NCI-H510A treated with DMSO at 0.1 percent for 48 hours (cell line): Measurements from ENCODE around the gene BICDL1.
"Not testable (repeated sequence)": the region's sequence is repeated elsewhere in the genome, so short reads cannot be mapped to it uniquely, and the experiment has no call there.

Experiments used
- DNase-seq: peaks from one replicate; lab custom pipeline; 2025; lab: John Stamatoyannopoulos, UW

Gene BICDL1, protein sequence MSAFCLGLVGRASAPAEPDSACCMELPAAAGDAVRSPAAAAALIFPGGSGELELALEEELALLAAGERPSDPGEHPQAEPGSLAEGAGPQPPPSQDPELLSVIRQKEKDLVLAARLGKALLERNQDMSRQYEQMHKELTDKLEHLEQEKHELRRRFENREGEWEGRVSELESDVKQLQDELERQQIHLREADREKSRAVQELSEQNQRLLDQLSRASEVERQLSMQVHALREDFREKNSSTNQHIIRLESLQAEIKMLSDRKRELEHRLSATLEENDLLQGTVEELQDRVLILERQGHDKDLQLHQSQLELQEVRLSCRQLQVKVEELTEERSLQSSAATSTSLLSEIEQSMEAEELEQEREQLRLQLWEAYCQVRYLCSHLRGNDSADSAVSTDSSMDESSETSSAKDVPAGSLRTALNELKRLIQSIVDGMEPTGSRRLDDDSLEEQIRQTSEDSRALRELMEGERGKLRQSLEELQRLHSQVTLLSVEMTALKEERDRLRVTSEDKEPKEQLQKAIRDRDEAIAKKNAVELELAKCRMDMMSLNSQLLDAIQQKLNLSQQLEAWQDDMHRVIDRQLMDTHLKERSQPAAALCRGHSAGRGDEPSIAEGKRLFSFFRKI

DNA sequence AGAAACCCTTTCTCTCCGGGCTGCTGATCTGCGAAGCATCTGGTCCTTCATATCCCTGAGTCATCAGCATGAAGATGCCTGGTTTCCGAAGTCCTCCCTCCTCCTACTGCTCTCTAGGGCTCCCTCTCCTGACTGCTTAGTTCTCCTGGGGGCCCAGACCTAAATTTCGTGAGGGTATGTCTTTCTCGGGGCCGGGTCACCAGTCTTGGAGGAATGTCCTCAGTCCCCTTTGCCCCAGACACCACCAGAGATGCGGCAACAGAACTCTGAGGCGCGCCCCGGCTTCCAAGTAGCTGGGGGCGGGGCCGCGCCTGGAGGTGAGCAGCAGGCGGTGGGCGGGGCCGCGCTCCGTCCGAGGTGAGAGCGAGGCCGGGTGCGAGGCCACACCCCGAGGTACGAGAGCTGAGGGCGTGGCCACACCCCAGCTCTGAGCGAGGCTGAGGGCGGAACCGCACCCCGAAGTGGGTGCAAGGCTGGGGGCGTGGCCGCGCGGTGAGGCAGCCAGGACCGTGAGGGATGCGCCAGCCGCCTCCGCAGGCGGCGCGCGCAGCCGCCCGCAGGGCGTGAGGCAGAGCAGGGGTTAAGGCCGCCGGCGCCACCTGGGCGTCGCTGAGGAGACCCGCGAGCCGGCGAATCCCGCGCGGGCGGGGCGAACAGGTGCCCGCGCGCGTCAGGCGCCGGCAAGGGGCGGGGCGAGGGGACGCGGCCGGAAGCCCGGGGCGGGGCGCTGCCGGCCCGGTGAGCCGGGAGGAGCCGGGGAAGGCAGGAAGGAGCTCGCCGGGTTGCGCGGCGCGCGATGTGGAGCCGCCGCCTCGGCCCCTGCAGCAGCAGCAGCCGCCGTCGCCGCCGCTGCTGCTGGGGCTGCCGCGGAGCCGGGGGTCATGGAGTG lies at the start of gene BICDL1:
Gene BICDL1 (plus strand): TSS at position 765 of the 889 bp plus-strand sequence. CDS start 633 bp downstream, outside the sequence.
- DNase-seq, result peak; percentile 98

DNA sequence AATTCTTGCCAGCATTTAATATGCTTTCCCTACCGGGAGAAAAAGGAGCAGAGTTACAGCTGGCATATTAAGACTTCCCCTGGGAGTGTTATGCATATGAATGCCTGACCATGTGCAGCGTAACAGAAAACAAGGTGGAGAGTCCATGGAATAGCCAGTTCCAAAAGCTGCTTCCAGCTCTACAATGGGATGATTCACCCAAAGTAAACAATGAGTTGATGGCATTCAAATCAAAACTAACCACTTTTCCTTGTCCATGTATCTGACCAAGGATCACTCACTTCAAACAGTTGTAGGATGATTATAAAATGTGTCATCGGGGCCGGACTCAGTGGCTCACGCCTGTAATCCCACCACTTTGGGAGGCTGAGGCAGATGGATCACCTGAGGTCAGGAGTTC lies 48.1 kb upstream of the BICDL1 start:
- peak; percentile 10 for DNase-seq

DNA sequence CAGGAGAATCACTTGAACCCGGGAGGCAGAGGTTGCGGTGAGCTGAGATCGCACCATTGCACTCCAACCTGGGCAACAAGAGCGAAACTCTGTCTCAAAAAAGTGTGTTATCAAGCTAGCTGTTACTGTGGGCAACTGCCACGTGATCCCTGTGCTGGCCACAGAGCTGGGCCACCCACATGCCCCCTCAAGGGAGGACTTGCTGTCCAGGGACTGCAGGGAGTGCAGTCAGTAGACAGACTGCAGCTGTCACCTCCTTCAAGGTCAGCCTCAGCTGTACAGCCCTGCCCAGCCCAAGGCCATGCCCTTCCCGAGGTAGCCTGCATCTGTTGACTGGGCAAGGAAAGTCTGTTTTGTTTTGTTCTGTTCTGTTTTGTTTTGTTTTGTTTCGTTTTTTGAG lies 46.6 kb upstream of the BICDL1 start:
- DNase-seq, result no peak

DNA sequence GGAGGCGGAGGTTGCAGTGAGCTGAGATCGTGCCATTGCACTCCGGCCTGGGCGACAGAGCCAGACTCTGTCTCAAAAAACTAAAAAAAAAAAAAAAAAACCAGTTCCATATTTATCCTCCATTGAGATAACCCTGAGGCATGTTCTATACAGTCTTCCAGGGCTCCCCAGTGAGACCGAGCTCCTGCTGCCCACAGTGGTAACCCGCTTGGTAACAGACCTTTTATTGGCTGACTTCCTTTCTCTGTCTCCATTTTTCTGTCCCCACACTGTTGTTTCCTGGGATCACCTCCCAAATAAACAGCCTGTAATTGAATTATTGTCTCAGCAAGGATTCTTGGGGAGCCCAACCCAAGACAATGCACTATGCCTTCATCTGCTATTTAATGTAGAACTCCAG lies 42.8 kb upstream of the BICDL1 start:
- no peak for DNase-seq

DNA sequence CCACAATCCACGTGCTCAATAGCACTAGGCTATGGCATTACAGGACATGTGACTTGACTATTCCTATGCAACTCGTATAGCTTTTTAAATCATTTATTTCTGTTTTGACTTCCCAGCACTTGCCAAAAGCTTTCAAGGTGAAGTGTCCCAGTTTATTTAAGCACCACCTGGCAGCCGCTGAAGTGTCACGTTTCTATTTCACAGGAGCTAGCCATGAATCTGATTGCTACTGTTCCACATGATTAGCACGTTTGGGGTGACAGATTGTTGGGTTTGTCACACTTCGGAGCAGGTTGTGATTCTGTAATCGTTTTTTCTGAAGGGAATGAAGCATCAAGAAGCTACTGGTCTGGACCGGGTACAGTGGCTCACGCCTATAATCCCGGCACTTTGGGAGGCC lies 39.9 kb upstream of the BICDL1 start:
- DNase-seq, result peak; percentile 79

DNA sequence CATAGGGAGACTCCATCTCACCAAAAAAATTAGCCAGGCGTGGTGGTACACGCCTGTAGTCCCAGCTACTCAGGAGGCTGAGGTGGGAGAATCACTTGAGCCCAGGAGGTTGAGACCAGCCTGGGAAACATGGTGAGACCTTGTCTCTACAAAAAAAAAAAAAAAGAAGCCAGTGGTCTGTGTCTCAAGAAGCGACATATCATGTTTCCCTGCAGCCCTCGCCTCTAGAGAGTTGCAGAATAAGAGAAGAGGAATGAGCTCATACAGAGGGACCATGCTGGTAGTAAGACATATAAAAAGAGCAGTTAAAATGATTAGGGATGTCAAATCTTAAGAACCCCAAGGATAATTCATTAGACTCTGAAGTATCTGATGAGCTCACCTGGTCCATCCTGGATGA lies 39.4 kb upstream of the BICDL1 start:
- no peak for DNase-seq

DNA sequence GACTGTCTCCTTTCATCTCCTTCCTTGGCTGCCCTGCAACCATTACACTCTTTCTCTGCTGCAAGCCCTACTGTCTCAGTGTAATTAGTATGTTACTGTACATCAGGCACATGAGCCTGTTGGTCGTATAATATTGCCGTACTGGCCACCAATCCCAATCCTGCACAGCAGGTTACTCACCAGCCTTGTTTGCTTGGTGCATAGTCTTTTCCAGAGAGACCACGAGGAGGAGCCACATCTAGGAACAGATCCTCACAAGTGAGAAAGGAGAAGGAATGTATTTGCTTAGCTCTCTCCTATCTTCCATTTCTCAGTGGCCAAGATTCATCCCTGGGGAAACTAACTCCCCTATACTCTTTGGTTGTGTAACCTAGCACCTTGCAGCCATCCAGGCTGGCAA lies 33.0 kb upstream of the BICDL1 start:
- no peak for DNase-seq

DNA sequence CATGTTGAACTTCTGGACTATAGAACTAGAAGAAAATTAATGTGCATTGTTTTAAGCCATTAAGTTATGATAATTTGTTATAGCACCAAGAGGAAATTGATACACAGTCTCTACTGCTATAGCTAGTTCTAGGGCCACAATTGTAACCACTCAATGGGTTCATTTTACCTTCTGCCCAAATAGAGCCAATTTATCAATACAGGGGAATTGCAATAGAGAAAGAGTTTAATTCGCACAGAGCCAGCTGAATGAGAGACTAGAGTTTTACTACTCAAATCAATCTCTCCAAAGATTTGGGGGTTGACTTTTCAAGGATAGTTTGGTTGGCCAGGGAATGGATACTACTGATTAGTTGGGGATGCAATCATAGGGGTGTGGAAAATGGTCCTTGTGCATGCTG lies 31.9 kb upstream of the BICDL1 start:
- DNase-seq, result no peak

DNA sequence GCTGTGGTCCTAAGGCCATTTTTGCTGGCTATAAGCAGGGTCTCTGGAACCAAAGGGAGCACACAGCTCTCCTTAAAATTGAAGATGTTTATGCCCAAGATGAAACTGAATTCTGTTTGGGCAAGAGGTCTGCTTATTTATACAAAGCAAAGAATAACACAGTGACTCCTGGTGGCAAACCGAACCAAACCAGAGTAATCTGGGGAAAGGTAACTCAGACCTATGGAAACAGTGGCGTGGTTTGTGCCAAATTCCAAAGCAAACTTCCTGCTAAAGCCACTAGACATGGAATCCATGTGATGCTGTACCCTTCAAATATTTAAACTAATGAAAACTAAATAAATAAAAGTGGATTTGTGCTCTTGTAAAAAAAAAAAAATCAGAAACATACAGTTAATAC lies 29.6 kb upstream of the BICDL1 start:
- DNase-seq, result no peak

DNA sequence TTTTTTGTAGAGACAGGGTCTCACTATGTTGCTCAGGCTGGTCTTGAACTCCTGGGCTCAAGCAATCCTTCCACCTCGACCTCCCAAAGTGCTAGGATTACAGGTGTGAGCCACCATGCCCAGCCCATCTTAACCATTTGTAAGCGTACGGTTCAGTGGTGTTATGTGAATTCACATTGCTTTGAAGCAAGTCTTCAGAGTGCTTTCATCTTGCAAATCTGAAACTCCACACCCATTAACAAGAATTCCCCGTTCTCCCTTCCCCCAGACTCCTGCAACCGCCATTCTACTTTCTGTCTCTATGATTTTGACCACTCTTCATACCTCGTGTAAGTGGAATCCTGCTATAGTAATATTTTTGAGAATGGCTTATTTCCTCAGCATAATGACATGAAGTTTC lies 24.9 kb upstream of the BICDL1 start:
- DNase-seq, result no peak

DNA sequence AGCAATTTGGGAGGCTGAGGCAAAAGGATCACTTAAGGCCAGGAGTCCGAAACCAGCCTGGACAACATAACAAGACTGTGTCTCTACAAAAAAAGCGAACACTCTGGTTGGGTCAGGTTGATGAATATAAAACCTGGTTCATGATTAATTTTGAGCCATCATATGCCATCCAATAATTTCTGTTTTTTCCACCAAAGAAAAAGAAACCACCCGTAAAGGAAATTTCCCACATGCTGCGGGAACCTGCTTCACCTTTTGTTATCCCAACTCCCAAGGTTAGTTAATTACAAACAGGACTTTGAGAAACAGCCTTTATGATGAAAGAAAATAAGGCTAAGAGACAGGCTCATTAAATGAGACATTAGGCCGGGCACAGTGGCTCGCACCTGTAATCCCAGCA lies 24.1 kb upstream of the BICDL1 start:
- DNase-seq, result no peak

DNA sequence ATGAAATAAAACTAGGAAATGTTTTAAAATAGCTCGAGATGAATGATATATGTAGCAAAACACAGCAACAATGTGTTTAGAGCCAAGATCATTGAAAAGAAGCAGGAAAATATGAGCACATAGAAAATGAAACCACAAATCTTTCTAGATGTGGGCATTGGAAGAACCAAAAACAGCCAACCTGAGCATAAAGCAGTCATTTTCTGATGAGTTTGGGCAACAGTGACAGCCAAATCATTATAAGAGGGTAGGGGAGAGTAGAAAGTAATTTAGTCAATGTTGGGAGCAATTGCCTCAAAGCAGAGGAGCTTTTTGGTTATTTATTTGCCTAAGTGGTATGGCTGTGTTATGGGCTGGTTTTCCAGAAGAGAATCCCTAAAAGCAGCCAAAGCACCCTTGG lies 8.8 kb upstream of the BICDL1 start:
- DNase-seq, result no peak

DNA sequence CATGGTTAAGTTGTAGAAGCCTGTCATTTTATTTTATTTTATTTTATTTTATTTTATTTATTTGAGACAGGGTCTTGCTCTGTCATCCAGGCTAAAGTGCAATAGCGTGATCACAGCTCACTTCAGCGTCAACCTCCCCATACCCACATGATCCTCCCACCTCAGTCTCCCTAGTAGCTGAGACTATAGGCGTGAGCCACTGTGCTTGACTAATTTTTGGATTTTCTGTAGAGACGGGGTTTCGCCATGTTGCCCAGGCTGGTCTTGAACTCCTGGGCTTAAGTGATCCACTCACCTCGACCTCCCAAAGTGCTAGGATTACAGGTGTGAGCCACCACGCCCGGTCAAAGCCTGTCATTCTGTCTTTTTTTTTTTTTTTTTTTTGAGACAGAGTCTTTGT lies 8.3 kb upstream of the BICDL1 start:
- not testable (repeated sequence) for DNase-seq

DNA sequence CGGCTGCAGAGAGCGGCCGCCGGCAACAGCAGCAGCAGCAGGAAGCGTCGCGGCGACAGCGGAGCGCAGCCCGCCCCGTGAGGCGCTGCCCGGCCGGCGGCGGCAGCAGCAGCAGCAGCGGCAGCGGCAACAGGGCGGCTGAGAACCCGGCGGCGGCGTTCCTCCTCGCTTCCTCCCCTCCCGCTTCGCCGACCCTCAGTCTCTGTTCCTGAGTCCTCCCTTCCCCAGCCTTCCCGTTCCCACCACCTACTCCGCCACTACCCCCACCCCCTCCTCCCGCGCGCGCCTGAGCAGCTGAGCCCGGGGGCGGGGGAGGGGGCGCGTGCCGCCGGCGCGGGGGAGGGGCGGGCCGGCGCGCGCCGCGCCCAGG lies 310 bp downstream of the BICDL1 start:
- DNase-seq, result peak; percentile 79

DNA sequence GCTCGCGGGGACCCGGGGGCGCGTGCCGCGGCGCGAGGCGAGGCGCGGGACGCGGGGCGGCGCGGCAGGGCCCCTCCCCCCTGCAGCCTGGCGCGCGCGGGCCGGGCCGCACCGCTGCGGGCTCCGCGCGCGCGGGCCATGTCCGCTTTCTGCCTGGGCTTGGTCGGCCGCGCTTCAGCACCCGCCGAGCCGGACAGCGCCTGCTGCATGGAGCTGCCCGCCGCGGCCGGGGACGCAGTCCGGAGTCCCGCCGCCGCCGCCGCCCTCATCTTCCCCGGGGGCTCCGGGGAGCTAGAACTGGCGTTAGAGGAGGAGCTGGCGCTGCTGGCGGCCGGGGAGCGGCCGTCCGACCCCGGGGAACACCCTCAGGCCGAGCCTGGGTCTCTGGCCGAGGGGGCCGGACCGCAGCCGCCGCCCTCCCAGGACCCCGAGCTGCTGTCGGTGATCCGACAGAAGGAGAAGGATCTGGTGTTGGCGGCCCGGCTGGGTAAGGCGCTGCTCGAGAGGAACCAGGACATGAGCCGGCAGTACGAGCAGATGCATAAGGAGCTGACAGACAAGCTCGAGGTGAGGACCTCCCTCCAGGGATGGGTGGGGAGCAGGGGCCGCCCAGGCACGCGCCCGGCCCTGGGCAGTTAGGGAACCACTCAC lies 820 bp downstream of the BICDL1 start:
- peak; percentile 27 for DNase-seq

DNA sequence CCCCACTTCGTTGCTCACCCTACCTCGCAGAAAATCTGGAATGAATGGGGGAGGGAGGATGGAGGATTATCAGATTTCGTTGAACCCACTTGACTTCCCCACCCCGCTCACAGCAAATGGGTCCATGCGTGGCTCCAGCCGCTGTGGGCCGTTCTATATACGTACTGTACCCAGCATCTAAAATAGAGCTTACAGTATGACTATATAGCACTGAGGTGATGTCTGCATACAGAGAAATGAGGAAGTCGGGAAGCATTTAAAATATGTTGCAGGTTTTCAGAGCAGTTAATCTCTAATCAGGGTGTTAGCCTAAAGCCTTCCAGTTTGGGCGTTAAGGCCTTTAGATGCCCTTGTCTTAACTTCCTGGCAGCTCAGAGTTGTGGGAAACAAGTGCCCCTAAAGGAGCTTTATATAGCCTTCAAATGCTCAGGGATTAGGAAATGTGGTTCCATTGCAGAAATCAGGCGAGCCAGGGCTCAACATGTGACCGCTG lies 1.4 kb downstream of the BICDL1 start:
- peak; percentile 47 for DNase-seq

DNA sequence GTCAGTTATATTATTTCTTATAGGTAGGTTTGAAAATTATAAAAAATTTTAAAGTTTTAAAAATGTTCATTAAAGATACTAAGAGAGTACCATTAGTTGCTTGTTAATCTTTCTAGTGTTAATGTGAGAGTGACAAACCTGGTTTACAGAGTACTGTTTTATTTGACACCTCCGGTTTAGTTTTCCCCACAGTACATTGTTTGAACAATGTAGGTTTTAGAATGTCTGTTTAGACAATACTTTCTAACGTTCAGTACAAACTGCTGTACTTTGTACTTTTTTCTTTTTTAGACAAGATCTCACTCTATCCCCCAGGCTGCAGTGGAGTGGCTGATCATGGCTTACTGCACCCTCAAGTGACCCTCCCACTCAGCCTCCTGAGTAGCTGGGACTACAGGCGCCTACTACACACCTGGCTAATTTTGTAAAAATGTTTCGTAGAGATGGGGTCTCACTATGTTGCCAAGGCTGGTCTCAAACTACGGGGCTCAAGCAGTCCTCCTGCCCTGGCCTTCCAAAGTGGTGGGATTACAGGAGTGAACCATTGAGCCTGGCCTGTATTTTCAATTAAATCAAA lies 3.2 kb downstream of the BICDL1 start:
- no peak for DNase-seq

DNA sequence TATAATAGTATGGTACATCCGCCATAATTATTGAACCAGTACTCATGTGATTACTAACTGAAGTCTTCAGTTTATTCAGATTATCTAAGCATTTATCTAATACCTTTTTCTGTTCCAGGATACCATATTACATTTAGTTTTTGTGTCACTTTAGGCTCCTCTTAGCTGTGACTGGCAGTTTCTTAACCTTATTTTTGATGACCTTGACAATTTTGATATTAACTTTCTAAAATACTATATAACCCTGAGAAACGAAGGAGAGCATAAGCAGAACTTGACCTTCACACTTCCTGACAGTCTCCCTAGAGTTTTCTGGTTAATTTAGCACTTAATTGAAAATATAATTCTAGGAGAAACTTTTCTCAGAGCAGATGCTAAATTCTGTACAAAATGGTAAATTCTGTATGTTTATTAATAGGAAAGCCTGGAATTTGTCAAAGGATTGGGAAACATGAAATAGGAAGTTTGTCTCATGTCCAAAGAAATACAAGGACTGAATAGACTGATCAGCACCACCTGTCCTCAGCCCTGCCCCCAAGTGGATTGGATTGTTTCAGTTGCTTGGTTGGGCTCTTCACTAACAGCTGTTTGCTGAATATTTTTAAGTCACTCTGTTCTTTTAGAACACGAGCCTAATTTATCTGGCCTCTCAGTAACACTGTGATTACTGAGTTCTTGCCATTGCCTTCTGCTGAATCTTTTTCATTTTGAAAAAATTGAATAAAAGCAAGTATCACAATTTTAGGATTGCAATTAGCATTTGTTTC lies 6.0 kb downstream of the BICDL1 start:
- no peak for DNase-seq

DNA sequence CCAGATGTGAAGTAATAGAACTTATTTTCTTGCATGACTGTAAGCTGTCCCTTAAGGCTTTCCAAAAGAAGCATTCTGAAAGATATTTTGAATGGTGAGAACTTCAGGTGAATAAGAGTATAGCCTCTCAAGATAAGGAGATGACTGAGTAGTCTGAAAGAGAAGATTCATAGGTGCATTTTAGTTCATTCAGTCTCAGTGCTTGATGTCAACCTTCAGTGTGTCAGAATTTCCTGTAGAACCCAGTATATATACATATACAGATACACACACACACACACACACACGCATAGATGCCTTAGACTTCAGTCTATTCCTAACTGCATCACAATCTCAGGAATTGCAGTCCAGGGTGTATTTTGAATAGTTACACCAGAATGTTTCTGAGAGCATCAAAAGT lies 7.4 kb downstream of the BICDL1 start:
- DNase-seq, result no peak

DNA sequence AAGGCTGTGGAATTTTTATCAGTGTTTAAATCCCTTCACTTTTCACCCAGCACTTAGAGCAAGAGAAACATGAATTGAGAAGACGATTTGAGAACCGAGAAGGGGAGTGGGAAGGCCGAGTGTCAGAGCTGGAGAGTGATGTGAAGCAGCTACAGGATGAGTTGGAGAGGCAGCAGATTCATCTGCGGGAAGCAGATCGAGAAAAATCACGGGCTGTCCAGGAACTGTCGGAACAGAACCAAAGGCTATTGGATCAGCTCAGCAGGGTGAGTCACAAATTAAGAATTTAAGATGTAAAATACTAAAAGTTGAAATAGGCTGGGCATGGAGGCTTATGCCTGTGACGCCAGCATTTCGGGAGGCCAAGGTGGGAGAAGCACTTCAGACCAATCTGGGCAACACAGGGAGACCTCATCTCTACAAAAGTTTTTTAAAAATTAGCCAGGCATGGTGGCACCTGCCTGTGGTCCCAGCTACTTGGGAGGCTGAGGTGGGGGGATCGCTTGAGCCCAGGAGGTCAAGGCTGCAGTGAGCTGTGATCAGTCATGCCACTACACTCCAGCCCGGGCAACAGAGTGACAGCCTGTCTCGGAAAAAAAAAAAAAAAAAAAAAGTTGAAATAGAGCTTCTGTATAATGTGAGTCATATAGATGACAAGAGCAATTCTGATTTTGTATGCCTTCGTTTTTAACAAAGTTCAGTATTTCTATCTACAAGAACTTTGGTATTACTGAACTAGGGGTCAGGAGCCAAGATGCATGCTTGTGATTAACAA lies 9.6 kb downstream of the BICDL1 start:
- no peak for DNase-seq
